DMS114 treated with DMSO at 0.1 percent for 48 hours (cell line): Measurements from ENCODE around the gene PACRG.
"Not testable (repeated sequence)": the region's sequence is repeated elsewhere in the genome, so short reads cannot be mapped to it uniquely, and the experiment has no call there.

ENCODE experiments used
- DNase-seq: peaks from one replicate; lab custom pipeline; 2025; ENCODE audit not compliant: unreplicated experiment; lab: John Stamatoyannopoulos, UW

PACRG gene

GRCh38 chr6:162922563-162923166, 194.9 kb downstream of the PACRG start:
- DNase-seq = no peak

GRCh38 chr6:162934844-162935243, 207.1 kb downstream of the PACRG start:
- no peak for DNase-seq

- DNase-seq = no peak
These were observed 212.7 kb downstream of the PACRG start for GRCh38 chr6:162940426-162940825.

GRCh38 chr6:162941128-162941527, 213.4 kb downstream of the PACRG start:
- DNase-seq = no peak

- no peak for DNase-seq
These were observed 215.1 kb downstream of the PACRG start for GRCh38 chr6:162942866-162943265.

- no peak for DNase-seq
These were observed 215.6 kb downstream of the PACRG start for GRCh38 chr6:162943369-162943768.

GRCh38 chr6:162951164-162951743, 223.5 kb downstream of the PACRG start:
- no peak for DNase-seq

- DNase-seq = no peak
These were observed 224.6 kb downstream of the PACRG start for GRCh38 chr6:162952423-162952822.

GRCh38 chr6:162957062-162957461, 229.3 kb downstream of the PACRG start:
- DNase-seq = no peak

GRCh38 chr6:162960679-162961457, 233.1 kb downstream of the PACRG start:
- no peak for DNase-seq

- DNase-seq = no peak
These were observed 234.3 kb downstream of the PACRG start for GRCh38 chr6:162962093-162962492.

GRCh38 chr6:162963861-162964260, 236.1 kb downstream of the PACRG start:
- no peak for DNase-seq

GRCh38 chr6:162964488-162965140, 236.8 kb downstream of the PACRG start:
- no peak for DNase-seq

GRCh38 chr6:162965366-162965765, 237.6 kb downstream of the PACRG start:
- no peak for DNase-seq

- no peak for DNase-seq
These were observed 242.5 kb downstream of the PACRG start for GRCh38 chr6:162970246-162970645.

GRCh38 chr6:162971356-162971755, 243.6 kb downstream of the PACRG start:
- DNase-seq = no peak

GRCh38 chr6:162973151-162973872, 245.5 kb downstream of the PACRG start:
- DNase-seq = no peak

GRCh38 chr6:162973980-162974379, 246.2 kb downstream of the PACRG start:
- no peak for DNase-seq

- DNase-seq = no peak
These were observed 246.9 kb downstream of the PACRG start for GRCh38 chr6:162974685-162975084.

GRCh38 chr6:162976141-162976540, 248.4 kb downstream of the PACRG start:
- no peak for DNase-seq

- DNase-seq = not testable (repeated sequence)
These were observed 255.5 kb downstream of the PACRG start for GRCh38 chr6:162983234-162983633.
